ENCODE measurements around the gene HEG1.

HEG1 gene

DNA sequence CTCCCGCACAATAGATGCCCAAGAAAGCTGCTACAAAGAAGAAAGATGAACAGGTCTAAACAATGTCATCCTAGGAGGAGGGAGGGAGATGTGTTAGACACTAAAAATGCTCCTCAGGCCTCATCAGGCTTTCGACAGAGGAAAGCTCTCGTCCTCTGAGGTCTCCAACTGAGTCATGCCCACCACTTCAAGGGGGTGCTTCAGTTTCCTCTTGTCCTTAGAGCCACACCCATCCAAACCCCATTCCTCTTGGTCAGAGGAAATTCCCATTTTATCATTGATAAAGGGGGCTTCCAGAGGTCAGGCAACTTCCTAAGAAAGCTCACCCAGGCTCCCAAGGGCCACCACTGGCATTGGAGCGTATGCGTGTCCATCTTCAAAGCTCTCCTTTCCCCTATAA is 50.1 kb downstream of the HEG1 start:
- Histone ChIP-seq H2AFZ (ENCODE audit: low read depth) (no peak overlapping the region), H4K20me1 (ENCODE audit: insufficient read depth) (no peaks in the 10 kb centered on the region), H3K36me3 (ENCODE audit: insufficient read depth) (no peaks in the 10 kb centered on the region), H3K27ac (no peak overlapping the region), H3K4me2 (no peak overlapping the region), H3K4me3 (IDR thresholded peaks at IDR 0.05; ENCODE audit: insufficient read depth, low read depth, low read length) (no peak overlapping the region), H3K27me3 (ENCODE audit: insufficient read depth, low read depth) (no peaks in the 10 kb centered on the region), H3K9ac (no peak overlapping the region), H3K4me1 (ENCODE audit: low read depth, poor library complexity, severe bottlenecking) (no peaks in the 10 kb centered on the region), H3K79me2 (ENCODE audit: insufficient read depth, low read depth) (no peaks in the 10 kb centered on the region)
- TF ChIP-seq, protein P1, sequence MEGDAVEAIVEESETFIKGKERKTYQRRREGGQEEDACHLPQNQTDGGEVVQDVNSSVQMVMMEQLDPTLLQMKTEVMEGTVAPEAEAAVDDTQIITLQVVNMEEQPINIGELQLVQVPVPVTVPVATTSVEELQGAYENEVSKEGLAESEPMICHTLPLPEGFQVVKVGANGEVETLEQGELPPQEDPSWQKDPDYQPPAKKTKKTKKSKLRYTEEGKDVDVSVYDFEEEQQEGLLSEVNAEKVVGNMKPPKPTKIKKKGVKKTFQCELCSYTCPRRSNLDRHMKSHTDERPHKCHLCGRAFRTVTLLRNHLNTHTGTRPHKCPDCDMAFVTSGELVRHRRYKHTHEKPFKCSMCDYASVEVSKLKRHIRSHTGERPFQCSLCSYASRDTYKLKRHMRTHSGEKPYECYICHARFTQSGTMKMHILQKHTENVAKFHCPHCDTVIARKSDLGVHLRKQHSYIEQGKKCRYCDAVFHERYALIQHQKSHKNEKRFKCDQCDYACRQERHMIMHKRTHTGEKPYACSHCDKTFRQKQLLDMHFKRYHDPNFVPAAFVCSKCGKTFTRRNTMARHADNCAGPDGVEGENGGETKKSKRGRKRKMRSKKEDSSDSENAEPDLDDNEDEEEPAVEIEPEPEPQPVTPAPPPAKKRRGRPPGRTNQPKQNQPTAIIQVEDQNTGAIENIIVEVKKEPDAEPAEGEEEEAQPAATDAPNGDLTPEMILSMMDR (conservative IDR thresholded peaks at IDR 0.05; ENCODE audit: low read depth, low read length): no peak

DNA sequence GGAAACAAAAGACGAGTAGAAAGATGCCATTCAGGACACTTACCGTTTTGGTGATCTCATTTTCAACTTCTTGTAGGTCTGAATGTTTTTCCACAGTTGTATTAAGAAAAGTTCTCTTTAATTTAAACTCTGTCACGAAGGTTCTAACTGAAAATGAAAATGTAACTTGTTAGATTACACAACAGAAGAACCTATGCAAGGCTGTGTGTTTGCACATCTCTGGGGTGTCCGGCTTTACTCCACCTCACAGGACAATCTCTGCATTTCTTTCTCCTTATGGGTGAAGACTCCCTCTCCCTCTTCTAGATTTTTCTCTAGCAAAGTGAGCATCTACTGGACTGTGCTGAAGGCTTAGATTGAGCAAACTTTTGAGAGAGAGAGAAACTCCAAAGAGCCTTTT is 50.6 kb downstream of the HEG1 start:
- no peak overlapping the region for H3K9ac ChIP-seq
- TF ChIP-seq, protein P1 (conservative IDR thresholded peaks at IDR 0.05; ENCODE audit: low read depth, low read length): no peak
- H3K4me3 ChIP-seq (IDR thresholded peaks at IDR 0.05; ENCODE audit: insufficient read depth, low read depth, low read length): no peak overlapping the region
- no peak overlapping the region for H3K27ac ChIP-seq
- H3K4me2 ChIP-seq: no peak overlapping the region
- no peaks in the 10 kb centered on the region for H3K36me3 ChIP-seq (ENCODE audit: insufficient read depth)
- no peak overlapping the region for H2AFZ ChIP-seq (ENCODE audit: low read depth)
- no peaks in the 10 kb centered on the region for H4K20me1 ChIP-seq (ENCODE audit: insufficient read depth)
- H3K27me3 ChIP-seq (ENCODE audit: insufficient read depth, low read depth): no peaks in the 10 kb centered on the region
- no peaks in the 10 kb centered on the region for H3K79me2 ChIP-seq (ENCODE audit: insufficient read depth, low read depth)
- H3K4me1 ChIP-seq (ENCODE audit: low read depth, poor library complexity, severe bottlenecking): no peaks in the 10 kb centered on the region

DNA sequence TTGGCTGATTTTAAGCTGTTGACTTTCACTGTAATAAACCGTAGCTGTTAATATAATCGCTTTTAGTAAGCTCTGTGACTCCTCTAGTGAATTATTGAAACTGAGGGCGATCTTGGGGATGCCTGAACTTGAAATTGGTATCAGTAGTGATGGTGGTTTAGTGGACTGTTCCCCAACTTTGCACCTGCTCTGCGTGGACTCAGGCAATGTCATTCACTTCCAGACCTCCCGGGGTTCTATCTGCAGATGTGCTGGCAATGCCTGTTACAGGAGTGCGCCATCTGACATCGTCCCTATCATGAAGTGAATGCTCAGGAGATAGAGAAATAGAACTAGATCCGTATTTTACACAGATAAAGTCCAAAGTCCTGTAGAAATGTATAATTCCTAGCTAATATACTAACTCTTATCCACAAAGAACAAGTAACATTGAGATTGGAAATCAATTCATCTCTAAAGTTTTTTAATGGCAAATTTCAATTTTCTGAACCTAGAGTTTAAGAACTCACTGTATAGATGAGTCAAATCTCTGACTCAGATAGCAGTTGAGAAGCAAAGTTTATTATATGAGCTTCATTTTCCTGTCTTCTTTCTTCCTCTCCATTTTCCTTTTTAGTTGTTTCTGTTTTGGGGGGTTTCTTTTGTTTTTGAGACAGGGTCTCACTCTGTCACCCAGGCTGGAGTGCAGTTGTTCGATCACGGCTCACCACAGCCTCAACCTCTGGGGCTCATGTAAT is 51.8 kb downstream of the HEG1 start:
- Histone ChIP-seq H3K4me2 (no peak overlapping the region), H4K20me1 (ENCODE audit: insufficient read depth) (no peaks in the 10 kb centered on the region), H3K4me1 (ENCODE audit: low read depth, poor library complexity, severe bottlenecking) (no peaks in the 10 kb centered on the region), H3K4me3 (IDR thresholded peaks at IDR 0.05; ENCODE audit: insufficient read depth, low read depth, low read length) (no peak overlapping the region), H2AFZ (ENCODE audit: low read depth) (no peak overlapping the region), H3K27ac (no peak overlapping the region), H3K27me3 (ENCODE audit: insufficient read depth, low read depth) (no peaks in the 10 kb centered on the region), H3K79me2 (ENCODE audit: insufficient read depth, low read depth) (no peaks in the 10 kb centered on the region), H3K9ac (no peak overlapping the region), H3K36me3 (ENCODE audit: insufficient read depth) (no peaks in the 10 kb centered on the region)
- TF ChIP-seq, protein P1 (conservative IDR thresholded peaks at IDR 0.05; ENCODE audit: low read depth, low read length): no peak

DNA sequence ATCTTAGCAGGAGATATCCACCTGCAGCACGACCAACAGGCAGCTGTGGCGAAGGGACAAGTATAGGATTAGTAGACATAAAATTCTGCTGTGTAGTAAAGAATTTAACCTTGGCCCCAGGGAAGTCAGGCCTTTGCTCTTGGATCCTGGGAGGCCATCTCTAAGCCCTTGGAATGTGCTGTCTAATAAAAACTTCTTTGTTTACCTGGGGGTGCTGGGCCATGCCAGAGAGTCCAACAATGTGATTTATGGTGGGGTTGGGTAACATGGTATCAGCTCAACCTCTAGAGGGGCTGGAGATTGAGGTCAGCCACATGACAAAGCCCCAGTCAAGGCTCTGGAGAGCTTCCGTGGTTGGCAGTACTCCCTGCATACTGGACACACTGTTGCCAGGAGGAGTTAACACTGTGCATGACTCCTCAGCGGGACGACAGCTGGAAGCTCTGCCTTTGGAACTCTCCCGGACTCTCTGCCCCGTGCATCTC is 52.4 kb downstream of the HEG1 start:
- H2AFZ ChIP-seq (ENCODE audit: low read depth): no peak overlapping the region
- H3K4me1 ChIP-seq (ENCODE audit: low read depth, poor library complexity, severe bottlenecking): no peaks in the 10 kb centered on the region
- H3K27me3 ChIP-seq (ENCODE audit: insufficient read depth, low read depth): no peaks in the 10 kb centered on the region
- TF ChIP-seq, protein P1 (conservative IDR thresholded peaks at IDR 0.05; ENCODE audit: low read depth, low read length): no peak
- H3K36me3 ChIP-seq (ENCODE audit: insufficient read depth): no peaks in the 10 kb centered on the region
- H3K4me2 ChIP-seq: no peak overlapping the region
- H3K4me3 ChIP-seq (IDR thresholded peaks at IDR 0.05; ENCODE audit: insufficient read depth, low read depth, low read length): no peak overlapping the region
- H3K9ac ChIP-seq: no peak overlapping the region
- no peaks in the 10 kb centered on the region for H4K20me1 ChIP-seq (ENCODE audit: insufficient read depth)
- no peaks in the 10 kb centered on the region for H3K79me2 ChIP-seq (ENCODE audit: insufficient read depth, low read depth)
- H3K27ac ChIP-seq: no peak overlapping the region

All from KMS-11 (cell line).